ENCODE data around the gene ADGRV1. TPM values are rescaled to one million over a fixed set of nuclear protein-coding genes. Genes with fewer than 3 reads are reported as not detected.
A peak's percentile ranks its signal among the peaks of the same experiment; 100 is the strongest.

Gene ADGRV1
- total RNA-seq, 2 donors from 2014 or later, result 97.6 to 117 TPM

- H3K9me3 Mint-ChIP-seq, result peaks cover 27% of the 10 kb centered on the region
- peaks cover 1% of the 10 kb centered on the region for H3K36me3 ChIP-seq (ENCODE audit: control insufficient read depth, insufficient read depth, low read length)
- no peaks in the 10 kb centered on the region for H3K4me1 ChIP-seq (ENCODE audit: control insufficient read depth, insufficient read depth, low read length)
- no peak overlapping the region for H3K4me3 Mint-ChIP-seq
- H3K27ac ChIP-seq (ENCODE audit: low read depth, low read length), result no peak overlapping the region
- H3K9ac ChIP-seq (ENCODE audit: extremely low read depth, low read length, poor library complexity, severe bottlenecking), result no peak overlapping the region
- no peaks in the 10 kb centered on the region for H3K27me3 ChIP-seq (ENCODE audit: control insufficient read depth, insufficient read depth, low read length, poor library complexity, severe bottlenecking)
- peaks cover 11% of the 10 kb centered on the region for H3K36me3 Mint-ChIP-seq (ENCODE audit: low read depth)
- no peaks in the 10 kb centered on the region for H3K4me1 Mint-ChIP-seq
- no peaks in the 10 kb centered on the region for H3K27me3 Mint-ChIP-seq (ENCODE audit: insufficient read depth)
- H3K27ac Mint-ChIP-seq, result no peak overlapping the region
- no peak overlapping the region for H3K4me3 ChIP-seq (ENCODE audit: low read length)
- peak; percentile 78 for DNase-seq
- 55 to 60% methylated on average over 3 to 6 of the region's 6 CpGs for WGBS, 2 experiments (ENCODE audit: insufficient coverage in 1 of 2, insufficient read length in 1 of 2)
- TF ChIP-seq CTCF (conservative IDR thresholded peaks at IDR 0.05), result peak; percentile 85
- peaks cover 13% of the 10 kb centered on the region for H3K9me3 ChIP-seq (ENCODE audit: control insufficient read depth, low read length)
Observed at GRCh38 chr5:90802474-90803317, 244.1 kb downstream of the ADGRV1 start.

DNA sequence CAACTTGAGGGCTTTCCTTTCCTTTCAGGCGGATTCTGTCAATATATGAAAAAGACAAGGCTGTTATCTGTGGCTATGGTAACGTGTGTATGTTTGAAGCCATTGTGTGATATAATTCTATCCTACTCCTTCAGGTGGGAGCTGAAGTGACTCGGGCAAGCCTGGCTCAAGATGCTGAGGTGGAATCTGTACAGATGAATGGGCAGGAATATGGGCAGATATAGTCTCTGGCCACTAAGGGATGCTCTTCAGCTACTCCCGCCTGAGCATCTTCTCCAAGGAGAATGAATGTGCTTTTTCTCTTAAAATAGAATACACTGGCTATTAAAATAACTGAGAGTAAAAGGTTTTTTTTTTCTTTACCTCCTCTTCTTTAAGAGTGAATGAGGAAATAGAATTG, 244.8 kb downstream of the ADGRV1 start:
- TF ChIP-seq CTCF (conservative IDR thresholded peaks at IDR 0.05), result no peak
- no peak overlapping the region for H3K27ac Mint-ChIP-seq
- H3K9me3 ChIP-seq (ENCODE audit: control insufficient read depth, low read length), result peaks cover 7% of the 10 kb centered on the region
- no peaks in the 10 kb centered on the region for H3K4me1 ChIP-seq (ENCODE audit: control insufficient read depth, insufficient read depth, low read length)
- 88% methylated on average over 4 of the region's 4 CpGs; no CpG with 5 or more reads in 1 of the 2 experiments for WGBS, 2 experiments (ENCODE audit: insufficient coverage in 1 of 2, insufficient read length in 1 of 2)
- H3K9me3 Mint-ChIP-seq, result peaks cover 20% of the 10 kb centered on the region
- H3K27ac ChIP-seq (ENCODE audit: low read depth, low read length), result no peak overlapping the region
- no peak overlapping the region for H3K4me3 Mint-ChIP-seq
- H3K4me3 ChIP-seq (ENCODE audit: low read length), result no peak overlapping the region
- no peak for DNase-seq
- peaks cover 13% of the 10 kb centered on the region for H3K36me3 Mint-ChIP-seq (ENCODE audit: low read depth)
- H3K27me3 Mint-ChIP-seq (ENCODE audit: insufficient read depth), result no peaks in the 10 kb centered on the region
- no peaks in the 10 kb centered on the region for H3K27me3 ChIP-seq (ENCODE audit: control insufficient read depth, insufficient read depth, low read length, poor library complexity, severe bottlenecking)
- no peak overlapping the region for H3K9ac ChIP-seq (ENCODE audit: extremely low read depth, low read length, poor library complexity, severe bottlenecking)
- no peaks in the 10 kb centered on the region for H3K4me1 Mint-ChIP-seq
- peaks cover 4% of the 10 kb centered on the region for H3K36me3 ChIP-seq (ENCODE audit: control insufficient read depth, insufficient read depth, low read length)

GRCh38 chr5:90803876-90804275, 245.3 kb downstream of the ADGRV1 start:
- no peak for DNase-seq
- Histone ChIP-seq H3K27ac (ENCODE audit: low read depth, low read length) (no peak overlapping the region), H3K36me3 (ENCODE audit: control insufficient read depth, insufficient read depth, low read length) (peaks cover 4% of the 10 kb centered on the region), H3K9ac (ENCODE audit: extremely low read depth, low read length, poor library complexity, severe bottlenecking) (no peak overlapping the region), H3K27me3 (ENCODE audit: control insufficient read depth, insufficient read depth, low read length, poor library complexity, severe bottlenecking) (no peaks in the 10 kb centered on the region), H3K4me3 (ENCODE audit: low read length) (no peak overlapping the region), H3K9me3 (ENCODE audit: control insufficient read depth, low read length) (peaks cover 4% of the 10 kb centered on the region), H3K4me1 (ENCODE audit: control insufficient read depth, insufficient read depth, low read length) (no peaks in the 10 kb centered on the region)
- Mint-ChIP-seq H3K4me1 (no peaks in the 10 kb centered on the region), H3K27ac (no peak overlapping the region), H3K4me3 (no peak overlapping the region), H3K9me3 (peaks cover 15% of the 10 kb centered on the region), H3K27me3 (ENCODE audit: insufficient read depth) (no peaks in the 10 kb centered on the region), H3K36me3 (ENCODE audit: low read depth) (peaks cover 17% of the 10 kb centered on the region)
- 90 to 100% methylated on average over 1 to 2 of the region's 2 CpGs for WGBS, 2 experiments (ENCODE audit: insufficient coverage in 1 of 2, insufficient read length in 1 of 2)
- TF ChIP-seq CTCF (conservative IDR thresholded peaks at IDR 0.05), result no peak

Data from endodermal cell (in vitro differentiated cells).